Vagina (tissue), 2 donors: ENCODE data around the gene GUCY2C.

Experiments
- POLR2A ChIP-seq, 2 donors: fragments of 450-650 bp; IDR thresholded peaks; one replicate each; pipeline ENCODE4 v1.6.1; 2017; ENCODE audit warnings: antibody characterized with exemption in 2 of 2, mild to moderate bottlenecking in 2 of 2, moderate library complexity in 2 of 2
- POLR2AphosphoS5 ChIP-seq, 2 donors: sonication (generic); formaldehyde crosslinking; IDR thresholded peaks; one replicate each; pipeline ENCODE4 v1.9.0; 2017; ENCODE audit warnings: antibody characterized with exemption in 2 of 2, mild to moderate bottlenecking in 2 of 2, low read depth in 1 of 2; ENCODE audit not compliant: insufficient read depth in 1 of 2
- TF ChIP-seq, protein P1 (sequence below), 3 experiments: fragments of 450-650 bp in 2 of 3; fragments of 200-600 bp in 1 of 3; sonication (generic) in 1 of 3; IDR thresholded peaks; one replicate each; pipeline ENCODE4 v1.5.1; 2017 to 2019; ENCODE audit warnings: antibody characterized with exemption in 3 of 3, mild to moderate bottlenecking in 2 of 3, moderate library complexity in 2 of 3

DNA sequence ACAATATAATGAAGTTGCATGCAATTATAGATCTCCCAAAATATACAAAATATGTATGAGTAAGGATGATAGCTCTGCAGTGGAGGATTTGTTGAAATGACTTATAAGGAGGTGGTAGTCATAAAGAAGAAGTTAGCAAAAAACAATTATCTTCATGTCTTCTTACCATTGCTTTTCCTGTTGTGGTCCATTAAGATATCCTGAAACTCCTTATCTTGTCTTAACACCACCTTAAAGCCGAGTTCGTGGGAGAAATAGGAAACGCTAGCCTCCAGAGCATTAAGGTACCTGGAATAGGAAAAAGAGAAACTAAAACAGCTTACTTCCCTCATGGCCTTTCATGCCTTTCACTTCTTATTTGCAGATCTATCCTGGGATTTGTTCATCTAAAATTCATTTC, 15.2 kb downstream of the GUCY2C start:
- TF ChIP-seq POLR2A (IDR thresholded peaks at IDR 0.05) (no peak), POLR2AphosphoS5 (IDR thresholded peaks at IDR 0.05; ENCODE audit: insufficient read depth in 1 of 2, low read depth in 1 of 2) (no peak)
- TF ChIP-seq, protein P1, sequence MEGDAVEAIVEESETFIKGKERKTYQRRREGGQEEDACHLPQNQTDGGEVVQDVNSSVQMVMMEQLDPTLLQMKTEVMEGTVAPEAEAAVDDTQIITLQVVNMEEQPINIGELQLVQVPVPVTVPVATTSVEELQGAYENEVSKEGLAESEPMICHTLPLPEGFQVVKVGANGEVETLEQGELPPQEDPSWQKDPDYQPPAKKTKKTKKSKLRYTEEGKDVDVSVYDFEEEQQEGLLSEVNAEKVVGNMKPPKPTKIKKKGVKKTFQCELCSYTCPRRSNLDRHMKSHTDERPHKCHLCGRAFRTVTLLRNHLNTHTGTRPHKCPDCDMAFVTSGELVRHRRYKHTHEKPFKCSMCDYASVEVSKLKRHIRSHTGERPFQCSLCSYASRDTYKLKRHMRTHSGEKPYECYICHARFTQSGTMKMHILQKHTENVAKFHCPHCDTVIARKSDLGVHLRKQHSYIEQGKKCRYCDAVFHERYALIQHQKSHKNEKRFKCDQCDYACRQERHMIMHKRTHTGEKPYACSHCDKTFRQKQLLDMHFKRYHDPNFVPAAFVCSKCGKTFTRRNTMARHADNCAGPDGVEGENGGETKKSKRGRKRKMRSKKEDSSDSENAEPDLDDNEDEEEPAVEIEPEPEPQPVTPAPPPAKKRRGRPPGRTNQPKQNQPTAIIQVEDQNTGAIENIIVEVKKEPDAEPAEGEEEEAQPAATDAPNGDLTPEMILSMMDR (IDR thresholded peaks at IDR 0.05): no peak
